ENCODE measurements around the gene ASF1B.
A peak's percentile ranks its signal among the peaks of the same experiment; 100 is the strongest.
"Not testable (repeated sequence)": the region's sequence is repeated elsewhere in the genome, so short reads cannot be mapped to it uniquely, and the experiment has no call there.

The ASF1B gene

GRCh38 chr19:14160017-14160703 lies 23.8 kb upstream of the ASF1B start:
- no peak for DNase-seq (ENCODE audit: low read depth in 2 of 2)

DNA sequence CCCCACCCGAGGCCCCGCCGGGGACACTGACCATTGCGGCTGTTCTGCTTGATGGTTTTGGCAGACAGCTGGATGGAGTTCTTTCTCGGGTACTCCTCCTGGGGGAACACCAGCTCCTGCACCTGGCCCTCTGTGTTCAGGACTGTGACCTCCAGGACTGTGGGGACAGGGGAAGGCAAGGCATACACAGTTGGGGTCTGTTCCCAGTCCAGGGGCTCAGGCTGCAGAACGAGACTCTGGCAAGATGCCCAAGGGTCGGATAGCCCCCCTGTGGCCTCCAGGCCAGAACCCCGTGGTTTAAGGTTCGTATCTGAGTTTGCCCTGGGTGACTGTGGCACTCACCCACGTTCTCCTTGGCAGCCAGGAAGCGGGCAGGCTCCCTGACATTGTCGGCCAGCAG lies 22.7 kb upstream of the ASF1B start:
- DNase-seq (ENCODE audit: low read depth in 2 of 2) = no peak

GRCh38 chr19:14158276-14159023 lies 22.1 kb upstream of the ASF1B start:
- DNase-seq (ENCODE audit: low read depth in 2 of 2) = no peak

DNA sequence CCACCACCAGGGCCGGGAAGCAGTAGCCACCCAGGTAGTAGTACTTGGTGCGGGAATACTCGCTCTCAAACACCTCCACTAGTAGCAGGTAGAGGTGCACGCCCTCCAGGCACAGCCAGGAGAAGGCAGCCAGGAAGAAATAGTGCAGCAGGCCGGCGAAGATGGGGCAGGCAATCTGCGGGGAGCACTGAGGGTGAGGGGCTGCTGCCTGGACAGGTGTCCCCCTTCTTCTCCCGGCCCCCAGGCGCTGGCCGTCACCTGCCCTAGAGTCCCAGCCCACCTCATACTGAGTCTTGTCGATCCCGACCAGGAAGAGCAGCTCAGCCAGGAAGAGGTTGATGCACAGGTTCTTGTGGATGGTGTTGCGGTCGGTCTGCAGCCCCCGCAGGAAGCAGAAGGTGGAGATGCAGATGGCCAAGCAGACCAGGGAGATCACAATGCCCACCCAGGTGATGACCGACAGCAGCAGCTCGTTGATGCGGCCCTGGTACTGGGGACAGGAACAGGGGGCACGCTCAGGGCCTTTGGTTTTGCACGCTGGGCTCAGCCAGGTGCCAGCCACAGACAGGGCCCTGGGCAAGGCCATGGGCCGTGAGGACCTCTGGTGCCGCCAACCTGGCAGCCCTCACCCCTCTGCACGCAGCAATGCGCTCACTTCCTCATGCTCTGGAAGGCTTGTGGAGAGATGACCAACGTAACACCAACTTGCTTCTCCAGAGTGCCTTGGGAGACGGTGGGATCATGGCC lies 20.8 kb upstream of the ASF1B start:
- no peak for DNase-seq (ENCODE audit: low read depth in 2 of 2)

GRCh38 chr19:14156122-14156521 lies 19.7 kb upstream of the ASF1B start:
- DNase-seq (ENCODE audit: low read depth in 2 of 2) = no peak

- DNase-seq (ENCODE audit: low read depth in 2 of 2) = no peak
Measured at GRCh38 chr19:14155371-14155770, 19.0 kb upstream of the ASF1B start.

DNA sequence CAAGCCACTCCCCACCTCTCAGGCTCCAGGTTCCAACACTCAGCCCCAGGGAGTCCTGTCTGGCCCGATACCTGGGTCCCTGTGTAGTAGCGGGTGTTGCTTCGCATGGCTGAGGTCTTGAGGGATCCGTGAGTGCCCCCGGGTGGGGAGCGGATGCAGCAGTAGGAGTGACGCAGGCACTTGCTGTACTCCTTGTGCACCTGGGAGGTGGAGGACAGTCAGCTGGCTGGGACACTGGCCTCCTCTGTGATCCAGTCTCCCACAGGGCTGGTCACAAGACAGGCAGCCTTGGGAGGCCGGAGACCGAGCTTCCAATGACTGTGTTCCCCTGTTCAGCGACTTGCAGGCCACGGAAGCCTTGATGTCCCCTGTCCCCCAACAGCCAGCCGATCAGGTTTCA lies 16.3 kb upstream of the ASF1B start:
- DNase-seq (ENCODE audit: low read depth in 2 of 2) = no peak

- DNase-seq (ENCODE audit: low read depth in 2 of 2) = no peak
Measured at GRCh38 chr19:14150770-14151661, 14.6 kb upstream of the ASF1B start.

DNA sequence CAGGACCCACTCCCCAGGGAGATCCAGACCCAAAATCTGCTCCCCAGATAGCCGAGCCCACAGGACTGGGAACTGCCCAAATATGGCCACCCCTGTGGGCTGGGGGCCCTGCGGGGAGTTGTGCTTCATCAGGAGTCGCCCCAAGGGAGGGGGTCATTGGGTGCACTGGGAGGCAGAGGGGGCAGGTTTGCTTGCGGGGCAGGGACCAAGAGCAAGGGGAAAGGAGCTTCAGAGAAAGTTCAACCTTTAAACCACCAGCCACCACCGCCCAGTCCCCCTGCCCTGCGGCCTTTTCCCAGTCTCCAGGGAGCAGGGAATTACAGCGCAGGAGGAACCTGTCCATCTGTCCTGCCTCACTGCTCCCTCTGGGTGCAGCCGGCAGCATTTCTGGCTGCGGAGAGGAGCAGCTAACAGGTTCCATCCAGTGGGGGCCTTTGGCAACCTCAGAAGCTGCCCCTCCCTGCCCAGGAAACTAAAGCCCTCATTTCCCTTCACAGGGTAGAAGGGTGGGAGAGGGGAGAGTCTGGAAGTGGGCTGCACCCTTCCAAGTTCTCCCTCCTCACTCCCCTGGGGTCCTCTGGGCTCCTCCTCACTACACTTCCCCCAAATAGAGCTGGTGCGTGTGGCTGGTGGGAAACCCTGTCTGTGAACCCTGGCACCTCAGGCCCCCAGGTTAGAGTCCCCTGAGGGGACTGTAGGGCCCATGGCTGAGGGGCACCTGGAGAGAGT lies 13.8 kb upstream of the ASF1B start:
- no peak for DNase-seq (ENCODE audit: low read depth in 2 of 2)

DNA sequence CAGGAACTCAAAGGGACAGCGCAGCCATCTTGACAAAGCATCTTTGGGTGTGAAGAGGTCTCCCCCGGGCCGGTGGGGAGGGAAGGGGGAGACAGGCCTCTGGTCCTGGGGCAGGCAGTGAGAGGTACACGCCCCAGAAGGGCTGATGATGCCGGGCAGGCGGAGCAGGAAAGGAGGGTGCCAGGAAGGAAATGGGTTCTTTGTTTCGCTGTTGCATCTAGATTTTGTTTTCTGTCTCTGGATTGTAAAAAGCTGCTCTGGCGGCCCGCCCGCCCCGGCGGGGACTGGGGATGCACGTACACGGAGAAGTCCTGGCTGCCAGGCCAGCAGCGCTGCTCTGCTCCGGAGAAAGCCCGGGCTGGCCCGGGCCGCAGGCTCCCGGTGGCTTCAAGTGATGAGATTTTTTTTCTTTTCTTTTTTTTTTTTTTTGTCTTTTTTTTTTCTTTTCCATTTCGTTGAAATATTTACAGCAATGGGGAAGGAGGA lies 13.2 kb upstream of the ASF1B start:
- peak in 1 of 2 donors; percentile 33 for DNase-seq (ENCODE audit: low read depth in 2 of 2)

DNA sequence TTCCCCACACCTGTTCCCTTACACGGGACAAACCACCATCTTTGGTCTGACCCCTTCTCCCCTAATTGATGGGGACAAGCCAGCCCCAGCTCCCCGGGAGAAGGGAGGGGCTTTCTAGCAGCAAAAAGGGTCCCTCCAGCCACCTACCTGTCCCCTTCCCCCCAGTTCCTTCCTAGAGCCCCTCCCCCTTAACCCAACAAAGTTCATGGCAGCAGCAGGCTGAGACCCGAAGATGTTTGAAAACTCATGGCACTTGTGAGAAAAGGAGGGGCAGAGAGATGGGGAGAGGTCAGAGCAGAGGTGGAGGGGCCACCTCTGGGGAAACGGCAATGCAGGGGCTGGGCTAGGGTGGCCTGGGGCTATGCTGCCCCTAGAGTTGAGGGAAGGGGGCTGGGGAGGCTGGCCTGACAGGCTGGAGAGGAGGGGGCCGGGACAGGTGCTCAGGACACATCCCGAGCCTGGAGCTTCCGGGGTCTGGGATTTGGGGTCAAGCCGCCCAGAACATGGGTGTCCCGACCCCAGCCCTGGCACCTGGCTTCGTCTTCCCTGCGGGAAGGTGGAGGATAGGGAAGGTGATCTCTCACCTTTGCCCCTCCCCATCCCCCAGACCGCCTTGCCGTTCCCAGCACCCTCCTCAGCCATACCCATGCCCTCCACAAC lies 12.5 kb upstream of the ASF1B start:
- no peak for DNase-seq (ENCODE audit: low read depth in 2 of 2)

DNA sequence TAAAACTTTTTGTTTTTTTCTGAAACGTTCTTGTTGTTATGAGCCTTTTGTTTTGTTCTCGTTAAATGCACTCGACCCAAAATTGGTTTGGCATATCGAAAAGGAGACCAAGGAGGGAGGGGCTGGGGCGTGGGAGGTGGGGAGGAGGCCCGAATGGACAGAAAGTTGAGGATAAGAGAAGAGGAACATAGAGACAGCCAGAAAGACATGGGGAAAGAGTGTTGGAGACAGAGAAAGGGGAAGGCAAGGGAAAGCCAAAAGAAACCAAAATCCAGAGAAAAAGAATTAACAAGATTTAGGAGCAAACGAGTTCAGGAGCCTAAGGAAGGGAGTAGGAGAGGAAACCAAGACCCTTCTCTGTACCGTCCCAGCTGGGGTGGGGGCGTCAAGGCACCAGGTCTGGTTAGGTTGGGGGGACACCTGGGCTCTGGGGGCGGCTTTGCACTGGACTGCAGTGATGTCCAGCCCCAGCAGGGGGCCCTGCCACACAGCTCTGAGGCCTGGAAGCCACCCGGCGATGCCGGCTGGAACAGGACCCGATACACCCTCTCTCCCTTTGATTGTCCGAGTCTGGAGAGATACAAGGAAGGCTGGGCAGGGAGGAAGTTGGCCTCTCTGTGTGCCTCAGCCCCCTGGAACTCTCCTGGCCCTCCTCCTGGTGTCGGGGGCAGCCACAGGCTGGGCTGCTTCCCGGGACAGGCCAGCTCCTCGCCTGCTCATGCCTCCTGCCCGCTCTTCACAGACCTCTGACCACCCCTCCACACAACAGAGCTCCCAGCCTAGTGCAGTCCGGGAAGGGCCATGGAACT lies 11.6 kb upstream of the ASF1B start:
- DNase-seq (ENCODE audit: low read depth in 2 of 2) = peak in 1 of 2 donors; percentile 38

- no peak for DNase-seq (ENCODE audit: low read depth in 2 of 2)
Measured at GRCh38 chr19:14146789-14147216, 10.4 kb upstream of the ASF1B start.

GRCh38 chr19:14146169-14146568 lies 9.8 kb upstream of the ASF1B start:
- DNase-seq (ENCODE audit: low read depth in 2 of 2) = not testable (repeated sequence)

DNA sequence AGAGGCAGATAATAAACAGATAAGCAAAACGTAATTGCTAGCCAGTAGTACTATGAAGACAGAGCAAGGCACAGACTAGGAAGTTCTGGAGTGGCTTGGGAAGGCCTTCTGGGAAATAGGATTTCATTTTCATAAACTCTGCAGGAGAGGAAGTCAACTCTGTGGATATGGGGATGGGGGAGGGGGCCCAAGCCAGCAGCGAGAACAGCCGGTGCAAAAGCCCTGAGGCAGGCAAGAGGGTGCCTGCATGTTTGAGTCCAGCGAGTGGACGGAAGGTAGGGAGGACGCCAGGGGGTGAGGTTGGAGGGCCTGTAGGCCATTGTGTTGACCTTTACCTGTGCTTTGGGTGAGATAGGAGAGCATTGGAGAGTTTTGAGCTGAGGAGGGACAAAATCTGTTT lies 9.0 kb upstream of the ASF1B start:
- no peak for DNase-seq (ENCODE audit: low read depth in 2 of 2)

DNA sequence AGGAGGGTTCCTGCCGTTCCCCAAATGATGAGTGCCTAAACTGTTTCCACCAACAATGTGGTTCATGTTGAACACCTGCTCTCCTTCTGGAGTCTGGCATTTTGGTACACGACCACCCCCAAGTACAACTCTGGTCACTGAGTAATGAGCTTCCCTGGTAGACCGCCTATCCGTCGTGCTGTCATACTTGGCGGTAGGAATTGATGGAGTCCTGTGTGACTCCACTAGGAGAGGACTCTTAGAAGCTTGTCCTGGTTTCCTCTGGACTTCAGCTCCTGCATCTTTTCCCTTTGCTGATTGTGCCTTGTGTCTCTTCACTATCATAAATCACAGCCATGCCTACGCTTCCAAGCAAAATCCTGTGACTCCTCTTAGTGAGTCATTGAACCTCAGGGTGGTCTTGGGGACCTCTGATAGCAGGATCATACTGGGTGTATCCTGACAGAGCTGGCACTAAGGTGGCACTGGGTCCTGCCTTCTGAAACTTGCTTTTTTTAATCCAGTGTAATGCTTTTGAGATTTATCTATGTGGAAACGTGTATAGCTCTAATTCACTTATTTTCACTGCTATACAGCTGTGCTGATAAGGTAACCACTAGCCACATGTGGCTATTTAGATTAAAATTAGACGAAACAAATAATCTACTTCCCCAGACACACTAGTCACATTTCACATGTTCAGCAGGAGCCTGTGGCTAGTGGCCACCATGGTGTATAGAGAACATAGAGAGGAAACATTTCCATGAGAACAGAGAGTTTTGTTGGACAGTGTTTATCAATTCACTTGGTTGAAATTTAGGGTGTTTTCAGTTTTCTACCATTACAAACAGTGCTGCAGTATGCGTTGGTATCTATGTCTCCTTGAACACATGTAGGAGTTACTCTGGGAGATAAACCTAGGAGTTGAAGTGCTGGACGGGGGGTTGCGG lies 6.1 kb upstream of the ASF1B start:
- DNase-seq (ENCODE audit: low read depth in 2 of 2) = no peak

- no peak for DNase-seq (ENCODE audit: low read depth in 2 of 2)
Measured at GRCh38 chr19:14141041-14141440, 4.7 kb upstream of the ASF1B start.

- no peak for DNase-seq (ENCODE audit: low read depth in 2 of 2)
Measured at GRCh38 chr19:14139944-14140343, 3.6 kb upstream of the ASF1B start.

Measured in stimulated activated CD8-positive, alpha-beta memory T cell treated with anti-CD3 and anti-CD28 coated beads, Interleukin-7, amount 100 ng/mL, for 4 hours (primary cell).